ENCODE measurements around the gene IMMP2L. TPM values are rescaled to one million over a fixed set of nuclear protein-coding genes. Genes with fewer than 3 reads are reported as not detected.

IMMP2L gene
- total and polyA plus RNA-seq, 2 of the 4 experiments (the other 2 are of a cell fraction) = 5.8 to 9.3 TPM

DNA sequence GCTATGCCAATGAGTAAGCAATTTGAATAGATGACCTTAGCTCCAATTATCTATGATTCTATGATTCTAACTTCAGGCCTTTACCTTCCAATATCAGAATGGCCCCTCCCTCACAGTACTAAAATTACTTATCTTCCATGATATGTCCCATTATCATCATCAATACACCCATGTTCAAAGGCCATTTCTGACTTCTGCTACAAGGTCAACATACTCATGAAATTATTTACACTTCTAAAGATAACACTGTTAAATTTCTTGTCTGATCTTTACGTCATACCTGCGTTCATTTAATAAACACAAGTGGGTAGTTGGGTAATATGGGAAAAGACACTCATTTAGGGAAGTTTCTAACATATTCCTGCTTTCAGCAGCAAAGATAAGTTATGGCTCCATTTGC, 21.2 kb downstream of the IMMP2L start:
- Histone ChIP-seq H2AK9ac (replicated peaks; ENCODE audit: low read depth, low read length, poor library complexity) (no peak overlapping the region), H3K4me2 (ENCODE audit: low read depth, low read length) (no peak overlapping the region), H3K14ac (replicated peaks; ENCODE audit: low read depth, low read length) (no peak overlapping the region), H3K36me3 (ENCODE audit: control insufficient read depth, insufficient read depth, low read length) (no peaks in the 10 kb centered on the region), H3K27me3 (ENCODE audit: control insufficient read depth, insufficient read depth, low read length) (no peaks in the 10 kb centered on the region), H3K23ac (ENCODE audit: low read depth, low read length) (no peak overlapping the region), H3K4ac (ENCODE audit: low read depth, low read length) (no peak overlapping the region), H2BK20ac (ENCODE audit: low read depth, low read length) (no peak overlapping the region), H2AK5ac (ENCODE audit: low read depth, low read length) (no peak overlapping the region), H3K27ac (ENCODE audit: insufficient read depth, low read length) (no peak overlapping the region), H3K79me1 (ENCODE audit: low read depth in 1 of 2, low read length in 2 of 2) (no peaks in the 10 kb centered on the region), H2AFZ (replicated peaks; ENCODE audit: low read length, poor library complexity) (no peak overlapping the region), H4K8ac (ENCODE audit: low read depth in 2 of 2, low read length in 2 of 2) (no peak overlapping the region), H2BK15ac (ENCODE audit: low read depth, low read length) (no peak overlapping the region), H3K4me3 (ENCODE audit: insufficient read depth, low read depth, low read length) (no peak overlapping the region), H3K9me3 (ENCODE audit: control insufficient read depth, insufficient read depth, low read length) (no peaks in the 10 kb centered on the region), H2BK5ac (ENCODE audit: low read depth, low read length, poor library complexity, severe bottlenecking) (no peak overlapping the region), H4K5ac (ENCODE audit: low read depth, low read length) (no peak overlapping the region), H4K20me1 (ENCODE audit: insufficient read depth, low read length) (no peaks in the 10 kb centered on the region), H3K4me1 (ENCODE audit: control insufficient read depth, insufficient read depth, low read length) (no peaks in the 10 kb centered on the region), H4K91ac (ENCODE audit: insufficient read depth, low read depth, low read length) (no peak overlapping the region), H3K18ac (ENCODE audit: low read depth, low read length) (no peak overlapping the region), H2BK120ac (ENCODE audit: low read depth, low read length) (no peak overlapping the region), H3K9me1 (ENCODE audit: insufficient read depth, low read length) (peaks cover 3% of the 10 kb centered on the region; the same call in 1 of the 2 replicates), H3K56ac (ENCODE audit: extremely low read depth, insufficient read depth, low read length) (no peak overlapping the region), H3K9ac (ENCODE audit: low read depth, low read length) (no peak overlapping the region)
- ChIA-PET CTCF (interaction anchor here (1.0 kb wide), 1 partner anchor 16 kb away, joined by 4 read pairs; no protein-coding TSS in a partner anchor), POLR2A (ENCODE audit: unreplicated experiment) (no interaction called here)
- no CpG with 5 or more reads among the region's 2 CpGs for WGBS, 2 experiments (ENCODE audit: extremely low coverage in 2 of 2, insufficient read length in 1 of 2)
- no TSS peak for BruUV-seq (replicated peaks)
- dilution Hi-C loops (cut with HindIII; ENCODE audit: low sequenced_read_pairs, unreplicated experiment) (no loop called here), in situ Hi-C loops (cut with MboI; ENCODE audit: low sequenced_read_pairs) (no loop called here), intact Hi-C loops (cut with micrococcal nuclease) (no loop called here)
- no peak for TF ChIP-seq FOS (IDR thresholded peaks at IDR 0.05; ENCODE audit: low read depth, low read length)
- TF ChIP-seq BHLHE40 (IDR thresholded peaks at IDR 0.05; ENCODE audit: low read depth, low read length) = no peak
- TF ChIP-seq, protein P1, sequence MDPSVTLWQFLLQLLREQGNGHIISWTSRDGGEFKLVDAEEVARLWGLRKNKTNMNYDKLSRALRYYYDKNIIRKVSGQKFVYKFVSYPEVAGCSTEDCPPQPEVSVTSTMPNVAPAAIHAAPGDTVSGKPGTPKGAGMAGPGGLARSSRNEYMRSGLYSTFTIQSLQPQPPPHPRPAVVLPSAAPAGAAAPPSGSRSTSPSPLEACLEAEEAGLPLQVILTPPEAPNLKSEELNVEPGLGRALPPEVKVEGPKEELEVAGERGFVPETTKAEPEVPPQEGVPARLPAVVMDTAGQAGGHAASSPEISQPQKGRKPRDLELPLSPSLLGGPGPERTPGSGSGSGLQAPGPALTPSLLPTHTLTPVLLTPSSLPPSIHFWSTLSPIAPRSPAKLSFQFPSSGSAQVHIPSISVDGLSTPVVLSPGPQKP (IDR thresholded peaks at IDR 0.05; ENCODE audit: borderline replicate concordance, low read depth, low read length) = no peak
- no peak for TF ChIP-seq CEBPB (IDR thresholded peaks at IDR 0.05; ENCODE audit: low read depth, low read length)
- TF ChIP-seq CHD1 (IDR thresholded peaks at IDR 0.05; ENCODE audit: low read depth, low read length) = no peak
- no peak for TF ChIP-seq RCOR1 (IDR thresholded peaks at IDR 0.05; ENCODE audit: insufficient replicate concordance, low read length)
- no peak for TF ChIP-seq RAD21 (IDR thresholded peaks at IDR 0.05; ENCODE audit: low read length)
- no peak for TF ChIP-seq MXI1 (IDR thresholded peaks at IDR 0.05; ENCODE audit: borderline replicate concordance, low read depth, low read length)
- TF ChIP-seq POLR2A (IDR thresholded peaks at IDR 0.05; ENCODE audit: low read depth, low read length) = no peak
- no peak for TF ChIP-seq NFE2L2 (IDR thresholded peaks at IDR 0.05; ENCODE audit: low read depth, low read length)
- TF ChIP-seq SMC3 (IDR thresholded peaks at IDR 0.05; ENCODE audit: low read depth, low read length) = no peak
- TF ChIP-seq, protein P2, sequence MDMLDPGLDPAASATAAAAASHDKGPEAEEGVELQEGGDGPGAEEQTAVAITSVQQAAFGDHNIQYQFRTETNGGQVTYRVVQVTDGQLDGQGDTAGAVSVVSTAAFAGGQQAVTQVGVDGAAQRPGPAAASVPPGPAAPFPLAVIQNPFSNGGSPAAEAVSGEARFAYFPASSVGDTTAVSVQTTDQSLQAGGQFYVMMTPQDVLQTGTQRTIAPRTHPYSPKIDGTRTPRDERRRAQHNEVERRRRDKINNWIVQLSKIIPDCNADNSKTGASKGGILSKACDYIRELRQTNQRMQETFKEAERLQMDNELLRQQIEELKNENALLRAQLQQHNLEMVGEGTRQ (IDR thresholded peaks at IDR 0.05; ENCODE audit: low read depth, low read length) = no peak
- no peak for TF ChIP-seq MAFK (IDR thresholded peaks at IDR 0.05; ENCODE audit: low read depth, low read length)
- TF ChIP-seq, protein P3, sequence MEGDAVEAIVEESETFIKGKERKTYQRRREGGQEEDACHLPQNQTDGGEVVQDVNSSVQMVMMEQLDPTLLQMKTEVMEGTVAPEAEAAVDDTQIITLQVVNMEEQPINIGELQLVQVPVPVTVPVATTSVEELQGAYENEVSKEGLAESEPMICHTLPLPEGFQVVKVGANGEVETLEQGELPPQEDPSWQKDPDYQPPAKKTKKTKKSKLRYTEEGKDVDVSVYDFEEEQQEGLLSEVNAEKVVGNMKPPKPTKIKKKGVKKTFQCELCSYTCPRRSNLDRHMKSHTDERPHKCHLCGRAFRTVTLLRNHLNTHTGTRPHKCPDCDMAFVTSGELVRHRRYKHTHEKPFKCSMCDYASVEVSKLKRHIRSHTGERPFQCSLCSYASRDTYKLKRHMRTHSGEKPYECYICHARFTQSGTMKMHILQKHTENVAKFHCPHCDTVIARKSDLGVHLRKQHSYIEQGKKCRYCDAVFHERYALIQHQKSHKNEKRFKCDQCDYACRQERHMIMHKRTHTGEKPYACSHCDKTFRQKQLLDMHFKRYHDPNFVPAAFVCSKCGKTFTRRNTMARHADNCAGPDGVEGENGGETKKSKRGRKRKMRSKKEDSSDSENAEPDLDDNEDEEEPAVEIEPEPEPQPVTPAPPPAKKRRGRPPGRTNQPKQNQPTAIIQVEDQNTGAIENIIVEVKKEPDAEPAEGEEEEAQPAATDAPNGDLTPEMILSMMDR (conservative IDR thresholded peaks at IDR 0.05; ENCODE audit: low read depth, low read length) = no peak
- no peak for TF ChIP-seq MAZ (IDR thresholded peaks at IDR 0.05; ENCODE audit: borderline replicate concordance, low read depth, low read length)
- no peak for TF ChIP-seq RFX5 (IDR thresholded peaks at IDR 0.05; ENCODE audit: low read depth, low read length)
- DNase-seq = no peak
- no peak for ATAC-seq (ENCODE audit: low read depth)
